NCI-H128 (cell line): ENCODE measurements around the gene CCDC3.

ENCODE experiments used
- DNase-seq: peaks from one replicate; lab custom pipeline; 2025; ENCODE audit not compliant: unreplicated experiment; lab: John Stamatoyannopoulos, UW

CCDC3 gene

DNA sequence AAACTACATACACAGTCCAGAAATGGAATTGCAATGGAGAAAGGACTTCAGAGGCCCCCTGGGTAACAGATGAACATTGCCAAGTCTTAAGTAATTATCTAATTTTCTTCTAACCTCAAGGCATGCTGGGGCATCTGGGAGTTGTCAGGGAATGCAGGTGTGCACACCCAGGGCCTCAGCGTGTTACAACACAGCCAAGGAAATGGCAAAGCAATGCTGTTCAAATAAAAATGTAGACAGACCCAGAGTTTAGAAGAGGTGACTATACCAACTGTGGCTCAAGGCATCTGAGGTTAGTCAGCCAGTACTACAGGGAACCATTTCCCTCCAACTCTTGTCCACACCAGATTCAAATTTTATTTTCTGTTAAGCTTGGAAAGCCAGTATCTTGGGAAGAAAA, 73.6 kb downstream of the CCDC3 start:
- DNase-seq = no peak

DNA sequence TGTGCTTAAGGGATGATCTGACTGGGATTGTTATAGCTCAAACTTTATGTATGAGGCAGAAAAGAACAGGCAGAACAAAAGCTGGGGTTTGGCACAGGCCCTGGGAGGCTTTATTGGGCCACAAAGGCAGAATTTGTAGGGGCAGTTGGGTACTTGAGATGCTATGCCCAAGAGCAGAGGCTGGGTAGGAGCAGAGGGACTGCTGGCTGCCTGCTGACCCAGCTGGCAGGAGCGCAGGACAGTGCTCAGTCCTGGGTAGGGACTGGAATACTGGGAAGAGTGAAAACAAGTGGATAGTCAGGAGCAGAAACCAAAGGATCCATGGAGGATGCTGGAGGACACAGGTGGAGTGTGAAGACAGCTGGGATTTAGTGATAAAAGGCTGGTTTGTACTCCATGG, 75.7 kb downstream of the CCDC3 start:
- DNase-seq = no peak

DNA sequence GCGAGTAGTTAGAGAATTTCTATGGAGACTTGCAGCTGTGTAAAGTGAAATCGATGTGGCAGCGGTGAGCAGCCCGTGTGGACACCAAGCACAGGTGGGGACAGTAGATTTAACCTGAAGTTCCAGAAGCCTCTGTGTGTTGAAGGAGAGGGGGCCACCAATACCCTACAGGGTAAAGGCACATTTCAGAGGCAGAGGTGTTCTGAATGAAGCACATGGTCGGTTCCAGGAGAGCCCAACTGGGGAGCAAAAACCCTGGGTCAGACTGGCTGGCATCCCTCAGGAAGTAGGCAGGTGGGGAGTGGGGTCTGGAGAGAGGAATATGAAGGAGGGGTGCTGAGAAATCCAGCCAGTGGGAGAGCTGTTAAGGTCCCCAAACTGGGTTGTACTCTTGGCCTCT, 76.6 kb downstream of the CCDC3 start:
- no peak for DNase-seq

DNA sequence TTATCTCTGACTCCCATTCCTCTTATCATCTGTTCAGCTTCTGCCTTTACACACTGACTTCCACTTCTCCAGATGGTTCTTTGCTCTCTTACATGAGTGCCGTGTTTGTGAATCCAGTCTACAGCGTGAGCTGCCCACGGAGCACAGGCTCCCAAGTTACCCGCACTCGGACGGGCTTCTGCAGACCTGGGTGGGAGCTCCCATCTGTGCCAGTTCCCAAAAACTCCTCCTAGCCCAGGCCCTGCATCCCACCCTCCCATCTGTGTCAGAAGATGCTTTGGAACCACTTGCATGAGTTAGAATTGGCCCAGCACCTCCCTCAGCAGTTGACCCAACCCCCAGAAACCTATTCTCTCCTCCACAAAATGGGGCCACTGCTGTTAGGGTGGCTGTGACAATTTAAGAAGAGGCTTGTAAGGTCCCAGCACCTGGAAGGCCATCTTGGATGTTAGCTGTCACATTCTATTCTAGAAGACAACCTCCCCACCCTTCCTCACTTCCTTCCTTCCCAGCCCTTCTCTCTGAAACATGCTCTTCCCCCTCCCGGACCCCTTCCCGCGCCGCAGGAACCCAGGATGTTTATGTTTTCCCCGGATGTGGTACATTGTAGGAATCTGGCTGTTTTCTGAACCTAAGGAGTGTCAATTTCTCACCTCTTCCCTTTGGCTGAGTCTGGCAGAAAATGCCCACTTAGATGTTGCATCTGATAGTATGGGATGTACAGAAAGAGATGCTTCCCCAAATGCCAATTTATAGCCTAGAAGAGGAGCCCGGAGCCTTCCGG, 79.2 kb downstream of the CCDC3 start:
- no peak for DNase-seq

DNA sequence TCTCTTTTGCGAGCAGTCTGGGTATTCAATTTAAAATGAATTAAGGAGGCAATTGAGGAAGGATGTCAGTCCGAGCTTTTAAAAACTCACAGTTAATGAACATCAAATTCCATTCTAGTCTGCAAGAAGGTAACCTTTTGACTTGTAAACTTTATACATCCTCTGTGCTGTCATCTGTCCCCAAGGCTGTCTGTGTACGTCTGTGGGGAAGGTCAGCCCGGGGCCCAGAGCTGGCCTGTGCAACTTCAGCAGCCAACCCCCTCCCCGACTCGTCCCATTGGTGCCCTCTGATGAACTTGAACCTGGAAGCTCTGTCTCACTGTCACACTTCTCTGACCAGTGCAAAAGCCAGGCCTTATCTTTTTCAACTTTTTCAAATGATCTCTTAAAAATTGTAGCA, 80.3 kb downstream of the CCDC3 start:
- no peak for DNase-seq

DNA sequence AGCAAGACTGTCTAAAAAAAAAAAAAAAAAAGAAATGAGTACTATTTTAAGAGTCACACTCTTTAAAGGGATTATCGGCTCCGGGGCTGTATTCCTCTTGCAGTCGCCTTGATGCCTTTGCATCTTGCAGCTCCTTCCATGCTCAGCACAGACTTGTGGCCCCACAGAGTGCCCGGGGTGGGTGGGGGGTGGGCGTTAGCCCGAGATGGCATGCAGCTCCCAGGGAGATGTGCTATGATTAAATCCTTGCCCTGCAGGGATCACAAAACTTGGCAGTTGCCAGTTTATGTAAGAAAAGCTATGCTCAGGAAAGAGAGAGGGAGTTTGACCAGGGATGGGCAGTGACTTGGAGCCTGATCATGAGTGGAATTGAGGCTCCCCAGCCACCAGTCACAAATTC, 81.9 kb downstream of the CCDC3 start:
- no peak for DNase-seq

DNA sequence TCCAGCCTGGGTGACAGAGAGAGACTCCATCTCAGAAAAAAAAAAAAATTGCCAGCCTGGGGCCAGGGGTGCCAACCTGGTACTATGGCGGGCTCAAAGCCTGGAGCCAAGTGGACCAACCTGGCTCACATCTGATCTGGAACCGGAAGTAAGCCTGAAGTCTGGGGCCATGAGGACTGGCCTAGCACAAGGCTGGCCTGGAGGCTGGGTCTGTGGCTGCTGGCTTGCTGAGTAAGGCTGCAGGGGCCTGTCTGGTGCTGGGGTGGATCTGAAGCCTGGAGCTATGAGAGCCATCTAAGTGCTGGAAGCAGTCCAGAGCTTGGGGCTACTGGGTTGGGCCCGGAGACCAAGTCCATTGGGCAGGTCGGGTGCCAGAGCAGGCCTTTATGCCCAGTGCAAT, 84.9 kb downstream of the CCDC3 start:
- no peak for DNase-seq

DNA sequence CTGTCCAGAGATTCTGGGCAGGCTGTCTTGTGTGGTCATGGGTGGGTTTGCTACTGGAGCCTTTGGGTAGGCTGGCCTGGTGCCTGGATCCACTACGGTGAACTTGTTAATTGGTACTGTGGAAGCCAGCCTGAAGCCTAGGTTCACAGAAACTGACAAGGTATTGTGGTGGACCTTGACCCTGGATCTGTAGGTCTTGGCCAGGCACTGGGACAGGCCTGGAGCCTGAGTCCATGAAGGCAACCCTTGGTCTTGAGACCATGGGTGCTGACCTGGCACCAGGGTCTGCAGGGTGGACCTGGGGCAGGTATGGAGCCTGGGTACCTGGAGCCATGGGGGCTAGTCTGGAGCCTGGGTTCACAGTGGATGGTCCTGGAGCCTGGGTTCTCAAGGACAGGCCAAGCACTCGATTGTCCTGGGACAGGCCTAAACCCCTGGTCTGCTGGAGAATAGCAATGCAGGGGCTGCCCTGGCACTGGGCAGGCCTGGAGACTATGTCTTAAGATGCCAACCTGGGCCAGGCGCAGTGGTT, 85.8 kb downstream of the CCDC3 start:
- DNase-seq = no peak

DNA sequence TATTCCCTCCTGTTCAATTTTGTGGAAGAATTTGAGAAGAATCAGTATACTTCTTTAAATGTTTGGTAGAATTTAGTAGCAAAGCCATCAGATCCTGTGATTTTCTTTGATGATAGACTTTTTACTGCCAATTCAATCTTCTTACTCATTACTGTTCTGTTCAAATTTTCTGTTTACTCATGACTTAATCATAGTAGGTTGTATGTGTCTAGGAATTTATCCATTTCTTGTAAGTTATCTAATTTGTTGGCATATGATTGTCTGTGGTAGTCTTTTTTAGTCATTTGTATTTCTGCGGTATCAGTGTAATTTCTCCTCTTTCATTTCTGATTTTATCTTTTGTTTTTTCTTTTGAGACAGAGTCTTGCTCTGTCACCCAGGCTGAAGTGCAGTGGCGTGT, 87.4 kb downstream of the CCDC3 start:
- no peak for DNase-seq

DNA sequence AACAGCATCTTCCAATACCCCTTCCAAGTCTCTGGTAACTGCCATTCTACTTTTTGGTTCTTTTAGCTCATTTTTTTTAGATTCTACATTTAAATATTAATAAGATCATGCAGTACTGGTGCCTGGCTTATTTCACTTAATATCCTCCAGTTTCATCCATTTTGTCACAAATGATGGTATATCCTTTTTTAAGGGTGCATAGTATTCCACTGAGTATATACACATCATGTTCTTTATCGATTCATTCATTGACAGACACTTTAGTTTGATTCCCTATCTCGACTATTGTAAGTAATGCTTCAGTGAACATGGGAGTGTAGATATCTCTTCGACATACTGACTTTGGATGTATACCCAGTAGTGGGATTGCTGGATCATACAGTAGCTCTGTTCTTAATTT, 89.7 kb downstream of the CCDC3 start:
- DNase-seq = no peak

DNA sequence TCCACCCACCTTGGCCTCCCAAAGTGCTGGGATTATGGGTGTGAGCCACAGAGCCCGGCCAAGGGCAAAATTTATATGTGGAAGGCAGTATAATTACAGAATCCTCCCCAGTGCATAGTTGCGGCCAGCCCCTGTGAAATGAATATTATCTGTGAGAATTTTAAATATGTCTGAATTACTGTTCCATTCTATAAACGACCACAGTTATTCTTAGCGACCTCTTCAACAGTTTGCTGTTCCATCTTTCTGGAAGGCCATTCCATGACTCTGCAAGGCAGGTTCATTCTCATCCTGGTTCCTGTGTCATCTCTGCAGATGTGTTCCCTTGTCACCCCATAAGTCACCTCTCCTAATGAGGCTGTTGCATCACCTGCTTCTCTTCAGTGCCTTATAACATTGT, 90.7 kb downstream of the CCDC3 start:
- DNase-seq = no peak

DNA sequence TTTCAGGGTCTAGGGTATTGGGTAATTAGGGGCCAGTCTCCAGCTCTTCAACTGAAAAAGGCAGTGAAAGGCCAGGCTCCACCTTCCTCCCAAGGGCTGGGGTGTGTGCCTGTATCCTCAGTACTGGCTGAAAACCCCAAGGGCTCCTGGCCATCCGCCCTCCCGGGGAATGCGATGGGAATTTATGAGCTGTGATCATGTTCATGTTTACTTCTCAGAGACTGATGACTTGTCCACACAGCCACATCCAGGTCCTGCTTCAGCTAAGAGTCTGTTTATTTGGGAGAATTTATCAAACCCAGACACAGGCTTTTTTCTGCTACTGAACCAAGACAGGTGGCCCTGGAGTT, 91.7 kb downstream of the CCDC3 start:
- no peak for DNase-seq

DNA sequence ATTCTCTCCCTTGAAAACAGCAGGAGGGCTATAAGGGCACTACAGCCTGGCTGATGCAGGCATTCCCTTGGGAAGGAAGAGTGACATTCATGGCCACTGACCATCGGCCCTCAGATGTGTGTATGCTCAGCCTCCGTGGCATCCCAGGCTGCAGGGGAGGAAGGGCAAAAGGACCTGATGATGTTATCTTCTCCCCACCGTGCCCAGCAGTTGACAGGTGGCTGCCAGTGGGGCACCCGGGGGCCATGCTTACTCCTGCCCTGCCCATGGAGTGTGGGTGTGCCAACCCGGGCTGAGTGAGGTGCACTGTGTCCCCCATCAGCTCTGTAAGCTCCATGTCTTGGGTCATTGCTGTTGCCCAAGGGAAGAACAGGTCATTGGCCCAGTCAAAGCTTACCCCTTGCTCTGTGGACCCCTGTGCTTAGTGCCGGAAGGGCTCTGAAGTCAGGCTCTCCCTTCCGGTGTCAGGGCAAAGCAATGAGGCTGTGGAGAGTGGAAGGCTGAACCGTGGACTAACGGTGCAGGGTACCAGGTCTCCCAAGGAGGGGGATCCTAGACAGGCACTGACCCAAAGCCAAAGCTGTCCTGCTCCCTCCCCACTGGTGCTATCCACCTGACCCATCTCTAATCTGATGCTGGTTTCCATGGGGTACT, 92.2 kb downstream of the CCDC3 start:
- DNase-seq = no peak

DNA sequence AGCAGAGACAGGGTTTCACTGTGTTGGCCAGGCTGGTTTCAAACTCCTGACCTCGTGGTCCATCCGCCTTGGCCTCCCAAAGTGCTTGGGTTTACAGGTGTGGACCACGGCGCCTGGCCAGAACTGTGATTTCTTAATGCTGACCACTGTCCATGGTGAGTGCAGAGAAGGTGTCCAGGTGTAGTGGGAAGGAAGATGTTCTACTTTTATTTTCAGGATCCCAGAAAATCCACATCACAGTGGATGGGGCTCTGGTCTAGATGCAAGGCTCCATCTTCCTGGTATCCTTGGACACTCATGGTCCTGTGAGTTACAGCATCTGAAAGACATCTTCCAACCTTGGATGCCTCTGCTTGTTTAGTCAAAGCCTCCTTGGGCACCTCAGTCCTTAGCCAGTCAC, 92.7 kb downstream of the CCDC3 start:
- DNase-seq = no peak

DNA sequence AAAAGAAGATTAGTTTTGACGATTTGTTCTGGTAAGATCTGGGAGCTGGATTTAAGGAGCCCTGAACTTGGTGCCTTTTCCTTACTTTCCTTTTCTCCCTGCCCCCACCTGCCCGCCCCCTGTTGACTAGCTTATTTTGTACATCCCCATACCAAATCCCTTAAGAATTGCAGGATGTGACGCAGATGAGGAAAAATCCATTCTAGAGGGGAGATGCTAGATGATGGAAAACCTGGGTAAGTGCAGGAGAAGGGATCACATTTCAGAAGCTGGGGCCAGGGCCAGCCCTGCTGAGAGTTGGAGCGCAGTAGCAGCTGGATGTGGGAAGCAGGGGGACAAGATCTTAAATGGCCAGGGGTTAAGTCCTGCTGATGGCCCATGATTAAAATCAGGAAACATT, 93.9 kb downstream of the CCDC3 start:
- no peak for DNase-seq

DNA sequence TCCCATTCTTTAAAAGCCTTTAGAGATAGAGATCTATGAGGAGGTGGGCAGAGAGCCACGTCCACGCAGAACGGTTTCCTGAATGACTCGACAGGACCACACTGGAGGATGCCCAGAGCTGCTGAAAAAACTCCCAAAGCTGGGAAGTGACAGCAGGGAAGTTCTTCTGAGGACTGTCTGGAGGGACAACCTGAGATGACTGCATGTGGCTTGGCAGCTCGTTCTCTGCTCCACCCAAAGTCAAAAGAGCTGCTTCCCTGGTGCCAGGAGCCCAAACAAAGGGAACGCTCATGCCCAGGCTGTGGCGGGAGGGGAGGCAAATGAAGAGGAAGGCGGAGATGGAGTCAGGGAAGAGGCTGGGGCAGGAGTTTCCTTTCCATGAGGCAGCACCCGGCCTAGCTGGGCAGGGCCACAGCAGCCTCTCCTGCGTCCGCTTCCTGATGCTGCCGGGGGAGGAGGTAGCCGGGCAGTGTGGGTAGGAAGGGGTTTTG, 95.4 kb downstream of the CCDC3 start:
- no peak for DNase-seq

DNA sequence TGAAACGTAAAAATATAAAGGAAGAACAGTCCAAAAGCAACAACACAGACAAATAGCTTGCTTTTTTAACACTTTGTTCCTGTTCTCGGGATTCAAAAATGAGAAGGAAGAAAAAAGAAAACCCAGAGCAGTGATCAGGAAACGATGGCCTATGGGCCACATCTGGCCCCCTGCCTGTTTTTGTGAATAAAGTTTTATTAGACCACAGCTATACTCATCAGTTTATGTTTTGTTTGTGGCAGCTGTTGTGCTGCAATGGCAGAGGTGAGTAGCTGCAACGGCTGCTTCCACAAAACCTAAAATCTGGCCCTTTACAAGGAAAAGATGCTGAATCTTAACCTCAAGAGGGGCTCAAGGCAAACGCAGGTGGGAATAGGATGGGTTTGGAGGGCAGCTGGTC, 96.4 kb downstream of the CCDC3 start:
- no peak for DNase-seq

DNA sequence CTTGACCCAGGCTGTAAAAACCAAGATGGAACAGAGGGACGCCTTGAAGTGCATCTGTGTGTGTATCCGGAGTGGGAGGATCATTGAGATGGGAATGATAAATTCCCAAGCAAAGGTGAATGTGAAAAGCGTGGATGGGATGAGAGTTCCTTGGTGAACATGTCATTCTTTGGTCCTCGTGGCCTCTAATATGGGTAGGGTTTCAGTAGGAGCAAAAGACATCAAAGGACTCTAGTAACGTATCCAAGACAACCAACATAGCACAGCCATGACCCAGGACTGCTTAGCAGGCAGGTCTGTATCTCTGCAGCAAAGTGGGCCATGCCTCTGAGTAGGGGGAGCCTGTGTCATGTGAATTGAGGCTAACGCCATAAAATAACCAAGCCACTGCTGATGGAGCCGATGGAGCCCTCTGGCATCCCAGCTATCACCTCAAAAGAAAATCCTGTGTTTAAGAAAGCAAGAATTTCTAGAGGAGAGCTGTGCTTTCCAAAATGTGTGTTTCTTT, 98.6 kb downstream of the CCDC3 start:
- no peak for DNase-seq

DNA sequence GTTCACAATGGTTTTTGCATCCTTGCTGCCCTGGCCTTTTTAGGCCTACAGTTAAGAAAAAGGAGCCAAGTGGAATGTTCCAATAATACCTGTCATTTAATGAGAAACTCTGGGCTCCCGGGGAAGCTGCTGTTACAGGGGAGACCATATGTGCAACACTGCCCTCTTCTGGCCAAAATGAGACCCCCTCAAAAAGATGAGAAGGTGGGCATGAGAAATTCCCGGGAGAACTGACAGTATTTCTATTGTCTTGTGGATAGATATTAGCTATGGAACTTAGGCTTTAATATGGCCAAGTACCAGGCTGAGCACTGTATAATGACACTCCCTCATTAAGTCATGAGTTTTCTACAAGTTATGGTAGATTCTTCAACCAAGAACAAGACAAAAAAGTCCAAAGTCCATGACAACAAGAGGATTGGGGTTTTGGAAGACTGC, 99.4 kb downstream of the CCDC3 start:
- peak; percentile 21 for DNase-seq

DNA sequence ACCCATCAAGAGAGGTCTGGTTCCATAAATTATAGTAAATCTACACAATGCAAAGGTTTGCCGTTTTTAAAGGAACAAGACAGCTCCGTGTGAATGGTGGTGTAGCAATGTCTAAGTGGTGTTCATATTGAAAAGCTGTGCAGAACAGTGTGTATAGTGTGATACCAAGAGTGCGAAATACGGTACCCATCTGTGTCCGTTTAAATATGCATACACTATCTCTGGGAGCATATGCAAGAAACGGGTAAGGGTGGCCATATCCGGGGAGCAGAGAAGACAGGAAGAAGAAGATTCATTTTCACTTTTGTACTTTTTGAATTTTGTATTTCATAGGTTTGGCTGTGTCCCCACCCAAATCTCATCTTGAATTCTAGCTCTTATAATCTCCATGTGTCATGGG, 102.0 kb downstream of the CCDC3 start:
- DNase-seq = no peak

DNA sequence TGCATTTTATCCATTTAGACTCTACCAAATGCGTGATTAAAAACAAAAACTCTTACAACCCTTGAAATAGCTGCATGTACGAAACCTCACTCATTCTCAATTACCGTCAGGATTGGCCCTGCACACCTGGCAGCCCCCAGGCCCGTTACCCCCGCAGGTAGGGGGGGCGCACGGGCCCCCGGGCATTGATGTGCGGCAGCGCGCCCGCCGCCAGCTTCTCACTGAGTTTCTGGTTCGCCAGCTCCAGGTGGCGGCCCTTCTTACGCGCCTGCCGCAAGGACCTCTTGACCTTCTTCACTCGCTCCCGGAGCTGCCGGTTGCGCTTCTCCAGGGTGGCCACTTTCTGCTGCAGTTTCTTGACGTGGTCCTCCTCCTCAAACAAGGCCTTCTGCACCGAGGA, 103.2 kb downstream of the CCDC3 start:
- DNase-seq = no peak

DNA sequence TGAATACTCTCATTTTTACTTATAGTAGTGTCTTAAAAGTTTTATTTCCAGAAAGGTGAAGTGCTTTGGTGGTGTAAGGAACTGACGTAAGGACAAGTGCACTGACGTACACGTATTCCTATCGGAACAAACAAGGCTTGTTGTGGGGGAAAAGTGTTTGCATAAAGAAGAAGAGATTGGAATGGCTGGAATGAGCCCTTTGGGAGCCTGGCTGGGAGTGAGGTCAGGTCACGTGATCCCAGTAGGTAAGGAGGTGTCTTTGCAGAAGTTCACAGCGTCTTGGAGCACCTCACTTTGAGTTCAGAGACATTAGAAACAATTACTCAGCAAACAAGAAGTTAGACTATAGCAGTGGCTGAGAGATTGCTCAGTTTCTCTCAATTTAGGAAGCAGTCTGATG, 104.2 kb downstream of the CCDC3 start:
- DNase-seq = no peak
